ES-I3 (cell line): ENCODE measurements around the gene CCDC157.

ENCODE experiments used
- H3K36me3 ChIP-seq: 2 replicates; pipeline ENCODE4 v1.6.1; 2013; ENCODE audit warnings: mild to moderate bottlenecking, low read length, control low read depth, moderate library complexity; ENCODE audit not compliant: insufficient read depth
- H3K4me1 ChIP-seq: 2 replicates; pipeline ENCODE4 v1.6.1; 2013; ENCODE audit warnings: mild to moderate bottlenecking, control low read depth, low read length; ENCODE audit not compliant: insufficient read depth
- H3K9ac ChIP-seq: 2 replicates; pipeline ENCODE4 v1.6.1; 2013; ENCODE audit warnings: low read depth, mild to moderate bottlenecking, low read length, moderate library complexity
- H3K9me3 ChIP-seq: 2 replicates; pipeline ENCODE4 v1.6.1; 2013; ENCODE audit warnings: mild to moderate bottlenecking, low read length, moderate library complexity; ENCODE audit not compliant: control insufficient read depth, insufficient read depth

The CCDC157 gene

GRCh38 chr22:30381264-30381663 lies 24.5 kb downstream of the CCDC157 start:
- no peaks in the 10 kb centered on the region for H3K4me1 ChIP-seq

DNA sequence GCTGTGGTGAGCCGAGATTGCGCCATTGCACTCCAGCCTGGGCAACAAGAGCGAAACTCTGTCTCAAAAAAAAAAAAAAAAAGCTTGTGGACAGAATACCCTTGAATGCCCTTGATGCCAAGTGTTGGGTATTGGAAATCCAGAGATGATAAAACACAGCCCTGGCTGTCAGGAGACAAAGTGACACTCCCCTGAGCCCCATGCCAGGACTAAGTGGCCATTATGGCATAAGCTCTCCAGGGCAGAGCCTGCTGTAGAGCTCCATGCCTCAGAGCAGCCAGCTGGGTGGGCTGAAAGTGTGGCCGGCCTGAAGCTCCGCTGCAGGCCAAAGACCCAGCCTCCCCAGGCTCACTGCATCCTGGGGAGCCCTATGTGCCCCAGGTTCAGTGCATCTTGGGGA lies 25.5 kb downstream of the CCDC157 start:
- Histone ChIP-seq H3K9ac (no peak overlapping the region), H3K9me3 (no peaks in the 10 kb centered on the region), H3K4me1 (no peaks in the 10 kb centered on the region), H3K36me3 (no peaks in the 10 kb centered on the region)

More at GRCh38 chr22:30381264-30381663, 24.5 kb downstream of the CCDC157 start:
- Histone ChIP-seq H3K36me3 (no peaks in the 10 kb centered on the region), H3K9ac (no peak overlapping the region), H3K9me3 (no peaks in the 10 kb centered on the region)

DNA sequence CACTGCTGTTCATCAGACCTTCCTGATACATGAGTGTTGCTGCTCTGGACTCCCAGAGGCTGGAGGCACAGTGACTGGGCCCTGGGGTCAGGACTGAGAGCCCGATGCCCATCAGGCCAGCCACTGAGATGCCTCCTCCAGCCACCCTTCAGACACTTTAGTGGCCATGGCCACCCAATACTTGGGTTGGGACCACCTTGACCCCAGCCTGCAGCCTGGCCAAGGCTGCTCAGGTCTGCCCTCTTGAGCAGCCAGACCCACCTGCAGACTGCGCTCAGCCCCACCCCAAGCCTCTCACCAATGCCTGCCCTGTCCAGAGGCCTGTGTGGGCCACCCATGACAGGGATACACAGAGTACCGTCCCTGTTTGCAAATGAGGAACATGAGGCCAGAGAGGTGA lies 26.3 kb downstream of the CCDC157 start:
- Histone ChIP-seq H3K36me3 (no peaks in the 10 kb centered on the region), H3K9me3 (no peaks in the 10 kb centered on the region), H3K9ac (no peak overlapping the region), H3K4me1 (no peaks in the 10 kb centered on the region)

- no peak overlapping the region for H3K9ac ChIP-seq
- no peaks in the 10 kb centered on the region for H3K4me1 ChIP-seq
- no peaks in the 10 kb centered on the region for H3K36me3 ChIP-seq
- peaks cover 4% of the 10 kb centered on the region; the same call in 1 of the 2 replicates for H3K9me3 ChIP-seq
Measured at GRCh38 chr22:30385942-30386341, 29.1 kb downstream of the CCDC157 start.

GRCh38 chr22:30386608-30386959 lies 29.8 kb downstream of the CCDC157 start:
- peaks cover 4% of the 10 kb centered on the region; the same call in 1 of the 2 replicates for H3K9me3 ChIP-seq
- no peaks in the 10 kb centered on the region for H3K36me3 ChIP-seq
- H3K9ac ChIP-seq: peak overlapping the region; percentile 57
- H3K4me1 ChIP-seq: peaks cover 2% of the 10 kb centered on the region; the same call in 1 of the 2 replicates

DNA sequence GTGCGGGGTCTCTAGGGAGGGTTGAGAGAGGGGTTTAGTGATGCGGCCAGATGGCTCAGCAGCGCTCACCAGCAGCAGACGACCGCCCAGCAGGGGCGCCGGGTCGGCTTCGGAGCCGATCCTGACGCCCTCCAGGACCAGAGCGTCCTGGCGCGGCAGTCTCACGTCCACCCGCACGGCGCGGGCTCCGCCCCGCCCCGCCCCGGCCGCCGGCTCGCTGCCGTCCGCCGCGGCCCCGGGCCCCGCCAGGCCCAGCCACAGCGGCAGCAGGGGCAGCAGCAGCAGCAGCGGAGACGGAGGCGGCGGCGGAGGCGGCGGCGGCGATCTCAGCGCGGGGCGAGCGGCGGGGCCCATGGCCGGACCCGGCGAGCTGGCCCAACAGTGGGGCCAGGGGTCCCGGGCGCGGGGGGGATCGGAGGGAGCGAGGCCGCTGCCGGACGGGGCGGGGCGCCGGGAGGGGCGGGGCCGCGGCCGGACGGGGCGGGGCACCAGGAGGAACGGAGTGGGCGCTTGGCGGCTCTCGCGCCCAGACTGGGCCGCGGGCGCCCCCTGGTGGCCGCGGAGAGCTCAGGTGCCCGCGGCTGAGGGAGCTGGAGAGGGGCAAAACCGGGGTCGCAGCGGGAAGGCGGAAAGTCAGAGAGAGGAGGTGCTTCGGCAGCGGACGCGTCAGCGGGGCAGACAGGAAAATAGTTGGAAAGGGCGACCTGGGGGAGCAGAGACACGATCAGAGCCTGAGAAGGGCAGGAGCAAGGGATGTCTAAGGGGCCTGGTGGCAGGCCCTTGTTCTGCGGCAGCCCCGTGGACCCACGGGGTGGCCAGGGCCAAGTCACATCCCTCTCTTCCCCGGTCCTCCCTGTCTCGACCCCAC lies 30.4 kb downstream of the CCDC157 start, which contains the start of gene RNF215:
Gene RNF215, minus strand, starts transcription at position 452 of the 868 bp plus-strand sequence. Its CDS starts 98 bp downstream, at position 354.
- no peaks in the 10 kb centered on the region for H3K36me3 ChIP-seq
- H3K9me3 ChIP-seq: peaks cover 4% of the 10 kb centered on the region; the same call in 1 of the 2 replicates
- H3K9ac ChIP-seq: peak within 1 kb of the TSS; percentile 57
- H3K4me1 ChIP-seq: peaks cover 3% of the 10 kb centered on the region; the same call in 1 of the 2 replicates

DNA sequence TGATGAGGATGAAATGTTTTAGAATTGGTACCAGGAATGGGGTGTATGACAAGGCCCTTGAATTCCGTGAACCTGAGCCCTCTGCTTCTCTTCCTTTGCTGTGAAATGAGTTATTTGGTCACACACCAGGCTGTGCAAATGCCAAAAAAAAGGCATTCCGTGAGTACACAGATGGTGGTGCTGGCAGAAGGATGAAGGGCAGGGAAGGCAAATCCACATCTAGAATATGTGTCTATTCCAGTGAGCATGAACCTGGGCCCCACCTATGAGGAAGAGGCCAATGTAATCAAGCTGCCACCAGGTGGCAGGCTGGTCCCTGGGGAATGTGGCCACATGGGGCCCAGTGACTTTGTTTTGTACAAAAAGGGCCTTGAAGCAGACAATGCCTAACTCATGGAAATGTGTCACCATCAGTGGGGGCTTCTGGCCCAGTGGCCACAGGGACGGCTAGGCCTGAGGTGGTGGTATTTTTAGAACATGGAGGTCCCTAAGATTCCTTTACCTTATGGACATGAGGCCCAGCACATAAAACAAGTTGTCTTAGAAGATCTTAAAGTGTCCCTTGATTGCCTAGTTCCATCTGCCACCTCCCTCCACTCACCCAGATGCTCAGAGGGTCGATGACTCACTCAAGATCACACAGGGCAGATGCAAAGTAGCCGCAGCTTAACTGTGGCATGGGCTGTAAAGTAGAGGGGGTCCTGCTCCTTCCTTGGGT lies 34.3 kb downstream of the CCDC157 start:
- H3K9me3 ChIP-seq: peaks cover 4% of the 10 kb centered on the region; the same call in 1 of the 2 replicates
- H3K36me3 ChIP-seq: no peaks in the 10 kb centered on the region
- peaks cover 12% of the 10 kb centered on the region; the same call in 1 of the 2 replicates for H3K4me1 ChIP-seq
- H3K9ac ChIP-seq: no peak overlapping the region

- Histone ChIP-seq H3K9ac (no peak overlapping the region), H3K36me3 (no peaks in the 10 kb centered on the region), H3K9me3 (peaks cover 4% of the 10 kb centered on the region; the same call in 1 of the 2 replicates), H3K4me1 (peaks cover 16% of the 10 kb centered on the region; the same call in 1 of the 2 replicates)
Measured at GRCh38 chr22:30392661-30393321, 36.0 kb downstream of the CCDC157 start.

DNA sequence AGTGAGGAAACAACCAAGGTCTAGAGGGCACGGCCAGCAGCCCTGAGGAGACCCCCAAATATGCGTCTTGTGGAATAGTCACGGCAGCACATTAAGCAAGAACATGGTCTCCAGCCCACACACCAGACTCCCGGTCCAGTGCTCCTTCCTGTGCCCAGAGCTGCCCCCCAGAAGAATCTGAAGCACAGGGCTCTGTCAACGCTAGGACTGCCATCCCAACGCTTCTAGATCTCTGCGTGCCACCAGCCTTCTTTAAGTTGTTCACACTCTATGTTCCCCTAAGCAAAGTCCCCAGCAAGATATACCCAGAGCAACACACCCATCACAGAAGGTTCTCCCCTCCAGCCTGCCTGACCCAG lies 36.5 kb downstream of the CCDC157 start:
- Histone ChIP-seq H3K9me3 (peaks cover 4% of the 10 kb centered on the region; the same call in 1 of the 2 replicates), H3K4me1 (peaks cover 21% of the 10 kb centered on the region), H3K36me3 (no peaks in the 10 kb centered on the region), H3K9ac (no peak overlapping the region)

DNA sequence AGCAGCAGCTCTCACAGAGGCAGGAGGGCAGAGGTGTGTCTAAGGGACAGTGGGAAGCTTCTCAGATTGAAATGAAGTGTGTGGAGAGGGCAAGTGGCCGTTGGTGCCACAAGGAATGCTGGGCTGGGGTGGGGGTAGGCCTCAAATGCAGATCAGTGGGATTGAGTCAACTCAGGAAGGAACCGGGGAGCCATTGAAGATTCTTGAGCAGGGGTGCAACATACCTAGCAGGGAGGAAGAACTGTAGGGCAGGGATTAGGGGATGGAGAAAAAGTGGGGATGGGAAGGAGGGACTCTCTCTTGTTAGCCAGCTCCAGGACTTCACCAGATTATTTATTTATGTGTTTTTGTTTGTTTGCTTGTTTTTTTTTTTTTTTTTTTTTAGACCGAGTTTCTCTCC lies 37.1 kb downstream of the CCDC157 start:
- H3K36me3 ChIP-seq: no peaks in the 10 kb centered on the region
- peaks cover 4% of the 10 kb centered on the region; the same call in 1 of the 2 replicates for H3K9me3 ChIP-seq
- H3K9ac ChIP-seq: no peak overlapping the region
- peaks cover 22% of the 10 kb centered on the region for H3K4me1 ChIP-seq

- H3K36me3 ChIP-seq: no peaks in the 10 kb centered on the region
- peaks cover 23% of the 10 kb centered on the region for H3K4me1 ChIP-seq
- peak within 1 kb of the TSS; percentile 74 for H3K9ac ChIP-seq
- H3K9me3 ChIP-seq: no peaks in the 10 kb centered on the region
Measured at GRCh38 chr22:30396871-30397655, 40.3 kb downstream of the CCDC157 start, which contains the start of gene SEC14L2. TSS of gene SEC14L2 (plus strand) at chr22:30397018. CDS start at chr22:30397117, 99 bp downstream.

GRCh38 chr22:30397656-30398635 lies 41.1 kb downstream of the CCDC157 start:
- H3K9ac ChIP-seq: peak overlapping the region; percentile 74; the same call in 1 of the 2 replicates
- H3K9me3 ChIP-seq: no peaks in the 10 kb centered on the region
- H3K36me3 ChIP-seq: no peaks in the 10 kb centered on the region
- peaks cover 20% of the 10 kb centered on the region for H3K4me1 ChIP-seq
